Coronary artery (tissue), 2 donors: ENCODE results near the gene TMPRSS9.

Source experiments
- DNase-seq: peaks from one replicate; pipeline ENCODE4 v3.0.0-alpha.2; 2017; ENCODE audit warnings: low spot score
- H3K27ac ChIP-seq, 2 donors: fragments of 200-600 bp; sonication (generic); one replicate each; pipeline ENCODE4 v1.5.1; 2016 to 2019
- H3K4me3 ChIP-seq: fragments of 200-600 bp; sonication (generic); 2 replicates; pipeline ENCODE4 v1.5.1; 2016; ENCODE audit warnings: mild to moderate bottlenecking, moderate library complexity
- CTCF ChIP-seq: fragments of 200-600 bp; sonication (generic); IDR thresholded peaks from one replicate; pipeline ENCODE4 v1.5.1; 2019; ENCODE audit warnings: antibody characterized with exemption

The TMPRSS9 gene

GRCh38 chr19:2362970-2363300, 2.9 kb downstream of the TMPRSS9 start:
- no peak overlapping the region for H3K4me3 ChIP-seq
- no peak for TF ChIP-seq CTCF
- H3K27ac ChIP-seq: no peak overlapping the region
- DNase-seq: no peak

GRCh38 chr19:2363419-2363818, 3.4 kb downstream of the TMPRSS9 start:
- Histone ChIP-seq H3K27ac (no peak overlapping the region), H3K4me3 (no peak overlapping the region)
- no peak for DNase-seq
- no peak for TF ChIP-seq CTCF

GRCh38 chr19:2365201-2365970, 5.3 kb downstream of the TMPRSS9 start:
- Histone ChIP-seq H3K27ac (no peak overlapping the region), H3K4me3 (no peak overlapping the region)
- no peak for DNase-seq
- no peak for TF ChIP-seq CTCF

- no peak for TF ChIP-seq CTCF
- H3K4me3 ChIP-seq: no peak overlapping the region
- H3K27ac ChIP-seq: no peak overlapping the region
- no peak for DNase-seq
Observed at GRCh38 chr19:2371656-2372055, 11.6 kb downstream of the TMPRSS9 start.

GRCh38 chr19:2372076-2372612, 12.1 kb downstream of the TMPRSS9 start:
- no peak for TF ChIP-seq CTCF
- DNase-seq: no peak
- H3K4me3 ChIP-seq: no peak overlapping the region
- no peak overlapping the region for H3K27ac ChIP-seq

- DNase-seq: no peak
- H3K4me3 ChIP-seq: no peak overlapping the region
- no peak for TF ChIP-seq CTCF
- H3K27ac ChIP-seq: no peak overlapping the region
Observed at GRCh38 chr19:2374808-2375207, 14.7 kb downstream of the TMPRSS9 start.

- no peak for TF ChIP-seq CTCF
- Histone ChIP-seq H3K4me3 (no peak overlapping the region), H3K27ac (no peak overlapping the region)
- DNase-seq: no peak
Observed at GRCh38 chr19:2375353-2376121, 15.5 kb downstream of the TMPRSS9 start.
